Thymus (tissue), 11 donors: ENCODE data around the gene IRX2. TPM values are rescaled to one million over a fixed set of nuclear protein-coding genes. Genes with fewer than 3 reads are reported as not detected.
A peak's percentile ranks its signal among the peaks of the same experiment; 100 is the strongest.

Experiments
- DNase-seq, 9 donors: peaks; one replicate each; pipeline ENCODE4 v3.0.0-alpha.2; 2013; ENCODE audit warnings: low spot score in 9 of 9, low read depth in 6 of 9, missing footprints in 1 of 9
- H3K27ac ChIP-seq, 2 donors: one replicate each; pipeline ENCODE4 v1.5.1; 2013; ENCODE audit warnings: control low read depth in 1 of 2, low read depth in 1 of 2, low read length in 1 of 2, mild to moderate bottlenecking in 1 of 2, moderate library complexity in 1 of 2
- H3K27me3 ChIP-seq, 2 donors: one replicate each; pipeline ENCODE4 v1.5.1; 2013; ENCODE audit warnings: low read length in 1 of 2; ENCODE audit not compliant: control insufficient read depth in 2 of 2, insufficient read depth in 1 of 2
- H3K36me3 ChIP-seq, 2 donors: one replicate each; pipeline ENCODE4 v1.5.1; 2013; ENCODE audit warnings: low read length in 1 of 2, mild to moderate bottlenecking in 1 of 2, moderate library complexity in 1 of 2; ENCODE audit not compliant: control insufficient read depth in 2 of 2, insufficient read depth in 2 of 2
- H3K4me1 ChIP-seq, 2 donors: one replicate each; pipeline ENCODE4 v1.5.1; 2013; ENCODE audit warnings: low read length in 2 of 2; ENCODE audit not compliant: control insufficient read depth in 2 of 2, insufficient read depth in 2 of 2
- H3K4me3 ChIP-seq, 2 donors: one replicate each; pipeline ENCODE4 v1.5.1; 2013; ENCODE audit warnings: low read length in 2 of 2, control low read depth in 1 of 2, mild to moderate bottlenecking in 1 of 2
- H3K9me3 ChIP-seq, 2 donors: one replicate each; pipeline ENCODE4 v1.5.1; 2013; ENCODE audit warnings: low read length in 1 of 2, mild to moderate bottlenecking in 1 of 2; ENCODE audit not compliant: control insufficient read depth in 2 of 2, insufficient read depth in 1 of 2
- WGBS: extraction: QIAGEN DNeasy Blood & Tissue Kit; methylation state at CpG from one replicate; pipeline ENCODE4 v1.1.7; 2013; 5-methylcytosine and 5-hydroxymethylcytosine counted together
- polyA plus RNA-seq: library from polyadenylated mRNA; stranded (reverse); fragments of 200-250 nt; gene quantifications from one replicate; pipeline ENCODE4 v1.2.3, GENCODE V29; 2013
- total RNA-seq: library from RNA; stranded (reverse); fragments of 120-200 nt; gene quantifications from one replicate; pipeline ENCODE4 v1.2.4, GENCODE V29; 2013
- donor health status: healthy.

Gene IRX2
- total and polyA plus RNA-seq, 2 donors = 0.38 to 1.5 TPM

- 9% methylated on average over 54 of the region's 54 CpGs for WGBS
- Histone ChIP-seq H3K4me1 (no peaks in the 10 kb centered on the region), H3K27me3 (peaks cover 61 to 78% of the 10 kb centered on the region in 2 donors), H3K27ac (no peak overlapping the region), H3K36me3 (no peaks in the 10 kb centered on the region), H3K9me3 (no peaks in the 10 kb centered on the region), H3K4me3 (peak overlapping the region in 1 of 2 donors; percentile 33)
- DNase-seq = no peak
Measured at GRCh38 chr5:2738700-2739359, 12.6 kb downstream of the IRX2 start.

DNA sequence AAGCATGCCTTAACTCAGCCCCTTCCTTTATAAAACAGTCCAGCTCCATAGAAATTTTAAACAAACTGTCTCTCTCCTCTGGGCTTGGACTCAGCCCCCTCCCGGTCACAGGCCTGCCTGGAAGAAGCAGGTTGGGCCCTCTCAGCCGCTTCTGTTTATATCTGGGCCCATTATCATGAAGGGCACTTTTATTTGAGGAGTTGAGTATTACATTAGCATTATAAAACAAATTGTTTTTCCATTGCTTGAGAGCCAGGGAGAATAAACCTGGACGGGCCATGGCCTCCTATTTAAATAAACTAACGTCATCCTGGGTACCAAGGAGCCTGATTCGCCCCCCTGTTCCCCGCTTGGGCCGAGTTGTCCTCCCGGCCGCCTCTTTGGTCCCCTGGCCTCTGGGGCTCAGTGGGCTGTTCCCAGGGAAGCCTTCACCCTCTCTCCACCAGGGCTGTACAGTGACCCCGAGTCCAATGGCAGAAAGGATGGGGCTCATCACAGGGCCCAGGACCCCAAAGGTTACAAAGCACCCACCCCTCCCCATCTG is 13.2 kb downstream of the IRX2 start:
- Histone ChIP-seq H3K4me1 (no peaks in the 10 kb centered on the region), H3K4me3 (no peak overlapping the region), H3K36me3 (no peaks in the 10 kb centered on the region), H3K9me3 (no peaks in the 10 kb centered on the region), H3K27ac (no peak overlapping the region), H3K27me3 (peaks cover 55 to 74% of the 10 kb centered on the region in 2 donors)
- 14% methylated on average over 10 of the region's 10 CpGs for WGBS
- no peak for DNase-seq

DNA sequence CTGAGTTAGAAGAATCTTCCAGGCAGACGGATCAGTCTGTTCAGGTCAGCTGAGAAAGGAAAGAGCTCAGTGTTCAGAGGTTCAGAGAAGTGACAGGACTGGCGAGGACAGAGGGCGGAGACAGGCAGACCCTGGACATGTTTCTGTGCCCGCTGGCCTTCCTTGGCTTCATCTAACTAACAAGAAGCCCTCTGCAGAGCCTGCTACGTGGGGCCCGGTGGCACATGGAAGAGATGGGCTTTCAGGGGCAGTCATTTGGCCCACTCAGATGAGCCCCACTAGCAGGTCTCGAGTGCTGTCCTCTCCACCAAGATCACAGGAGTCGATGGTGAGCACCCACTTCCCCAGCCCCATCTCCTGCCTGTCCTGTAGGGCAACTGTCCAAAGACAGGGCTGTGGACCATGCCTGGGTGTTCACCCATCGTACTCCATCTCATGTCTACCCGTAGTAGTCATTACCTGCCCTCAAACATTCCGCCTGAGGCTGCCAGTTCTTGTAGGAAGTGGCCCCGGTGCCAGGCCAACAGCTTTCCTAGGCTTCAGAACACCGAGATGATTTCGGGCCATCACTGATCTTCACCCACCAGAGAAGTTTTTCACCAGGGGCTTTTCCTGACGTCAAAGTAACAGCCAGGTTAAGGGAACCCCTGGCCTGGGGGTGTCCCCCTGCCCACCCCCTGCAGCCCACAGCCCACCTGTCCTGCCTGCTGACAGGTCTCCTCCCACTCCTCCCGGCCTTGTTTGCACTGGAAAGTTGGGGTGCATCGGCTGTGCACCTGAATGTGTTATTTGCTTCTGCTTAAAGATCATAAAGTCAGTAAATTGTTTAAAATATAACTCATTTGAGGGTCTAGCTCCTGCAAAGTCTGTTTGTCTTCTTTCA is 14.0 kb downstream of the IRX2 start:
- no peak overlapping the region for H3K27ac ChIP-seq
- no peak for DNase-seq
- 77% methylated on average over 17 of the region's 17 CpGs for WGBS
- no peaks in the 10 kb centered on the region for H3K4me1 ChIP-seq
- H3K27me3 ChIP-seq = peaks cover 49 to 70% of the 10 kb centered on the region in 2 donors
- H3K4me3 ChIP-seq = no peak overlapping the region
- H3K36me3 ChIP-seq = no peaks in the 10 kb centered on the region
- no peaks in the 10 kb centered on the region for H3K9me3 ChIP-seq

DNA sequence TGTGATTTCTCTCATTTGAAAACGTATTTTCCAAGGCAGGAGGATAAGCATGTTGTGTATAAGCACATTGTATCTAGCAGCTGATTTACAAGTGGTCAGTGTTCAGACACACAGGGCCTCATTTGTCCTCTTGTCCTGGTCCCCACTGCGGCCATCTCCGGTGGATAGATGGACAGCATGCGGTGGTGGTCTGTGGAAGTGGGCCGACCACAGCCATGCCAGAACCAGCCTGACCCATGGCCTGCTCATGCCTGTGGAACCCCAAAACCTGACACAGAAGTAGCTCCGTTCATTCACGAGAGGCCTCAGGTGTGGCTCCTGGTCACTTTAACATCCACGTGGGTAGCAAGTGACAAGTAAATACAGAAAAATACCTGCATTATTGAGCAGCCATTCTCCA is 14.6 kb downstream of the IRX2 start:
- peaks cover 45 to 66% of the 10 kb centered on the region in 2 donors for H3K27me3 ChIP-seq
- DNase-seq = no peak
- H3K9me3 ChIP-seq = no peaks in the 10 kb centered on the region
- no peak overlapping the region for H3K27ac ChIP-seq
- WGBS = 91% methylated on average over 8 of the region's 8 CpGs
- no peaks in the 10 kb centered on the region for H3K36me3 ChIP-seq
- no peaks in the 10 kb centered on the region for H3K4me1 ChIP-seq
- no peak overlapping the region for H3K4me3 ChIP-seq

- WGBS = 81% methylated on average over 3 of the region's 3 CpGs
- Histone ChIP-seq H3K4me1 (no peaks in the 10 kb centered on the region), H3K36me3 (no peaks in the 10 kb centered on the region), H3K27ac (no peak overlapping the region), H3K27me3 (peaks cover 40 to 57% of the 10 kb centered on the region in 2 donors), H3K4me3 (no peak overlapping the region), H3K9me3 (no peaks in the 10 kb centered on the region)
- DNase-seq = no peak
Measured at GRCh38 chr5:2735996-2736395, 15.5 kb downstream of the IRX2 start.

DNA sequence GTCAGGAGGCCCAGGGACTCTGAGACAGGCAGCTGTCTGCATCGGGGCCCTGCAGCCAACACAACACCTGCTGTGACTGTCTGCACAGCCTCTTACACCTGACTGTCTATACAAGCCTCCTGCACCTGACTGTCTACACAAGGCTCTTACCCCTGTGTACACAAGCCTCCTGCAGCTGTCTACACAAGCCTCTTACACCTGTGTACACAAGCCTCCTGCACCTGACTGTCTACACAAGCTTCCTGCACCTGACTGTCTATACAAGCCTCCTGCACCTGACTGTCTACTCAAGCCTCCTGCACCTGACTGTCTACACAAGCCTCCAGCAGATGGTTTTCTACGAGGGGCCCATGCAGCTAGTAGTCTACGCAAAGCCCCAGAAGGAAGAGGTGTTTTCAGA is 18.6 kb downstream of the IRX2 start:
- Histone ChIP-seq H3K36me3 (no peaks in the 10 kb centered on the region), H3K4me1 (no peaks in the 10 kb centered on the region), H3K4me3 (no peak overlapping the region), H3K27ac (no peak overlapping the region), H3K9me3 (no peaks in the 10 kb centered on the region), H3K27me3 (peaks cover 11 to 26% of the 10 kb centered on the region in 2 donors)
- WGBS = 64% methylated on average over 3 of the region's 3 CpGs
- no peak for DNase-seq

DNA sequence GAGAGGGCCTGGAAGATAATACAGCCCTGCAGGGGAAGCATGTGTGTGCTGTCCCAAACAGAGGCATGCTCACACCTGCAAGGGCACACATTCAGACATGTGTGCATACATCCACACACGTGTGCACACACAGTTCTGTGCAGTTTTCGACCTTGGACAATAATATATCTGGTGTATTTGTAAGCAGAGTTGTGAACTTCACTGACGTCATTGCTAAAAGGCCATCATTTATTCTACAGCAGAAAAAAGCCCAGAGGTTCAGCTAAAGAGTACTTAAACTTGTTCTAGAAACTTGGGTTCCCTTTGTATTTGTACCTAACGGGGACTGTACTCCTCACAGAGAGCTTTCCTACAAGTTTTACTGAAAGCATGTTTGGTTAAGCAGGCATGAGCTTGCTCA is 19.5 kb downstream of the IRX2 start:
- Histone ChIP-seq H3K27me3 (peaks cover 4 to 19% of the 10 kb centered on the region in 2 donors), H3K27ac (no peak overlapping the region), H3K36me3 (no peaks in the 10 kb centered on the region), H3K4me3 (no peak overlapping the region), H3K9me3 (no peaks in the 10 kb centered on the region), H3K4me1 (no peaks in the 10 kb centered on the region)
- no peak for DNase-seq
- WGBS = 77% methylated on average over 4 of the region's 4 CpGs

DNA sequence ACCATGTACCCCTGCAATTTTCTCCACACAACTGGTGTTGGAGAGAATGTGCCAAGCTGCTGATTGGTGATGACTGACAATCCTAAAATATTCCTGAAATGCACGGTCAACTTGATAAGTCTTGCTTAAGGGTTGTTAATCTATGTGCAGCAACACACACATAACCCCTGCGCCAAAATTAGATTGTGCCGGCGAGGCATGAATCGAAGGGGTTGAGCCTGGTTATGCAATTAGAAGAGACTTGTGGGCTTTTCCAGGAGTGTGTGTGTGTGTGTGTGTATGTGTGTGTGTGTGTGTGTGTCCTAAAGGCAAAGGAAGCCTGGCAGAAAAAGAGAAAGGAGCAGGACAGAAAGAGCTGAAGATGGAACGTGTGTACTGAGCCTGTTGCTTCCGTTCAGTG is 22.3 kb downstream of the IRX2 start:
- Histone ChIP-seq H3K27me3 (peaks cover 0 to 7% of the 10 kb centered on the region in 2 donors), H3K27ac (no peak overlapping the region), H3K9me3 (no peaks in the 10 kb centered on the region), H3K36me3 (no peaks in the 10 kb centered on the region), H3K4me3 (no peak overlapping the region), H3K4me1 (no peaks in the 10 kb centered on the region)
- DNase-seq = no peak
- WGBS = 88% methylated on average over 7 of the region's 7 CpGs

DNA sequence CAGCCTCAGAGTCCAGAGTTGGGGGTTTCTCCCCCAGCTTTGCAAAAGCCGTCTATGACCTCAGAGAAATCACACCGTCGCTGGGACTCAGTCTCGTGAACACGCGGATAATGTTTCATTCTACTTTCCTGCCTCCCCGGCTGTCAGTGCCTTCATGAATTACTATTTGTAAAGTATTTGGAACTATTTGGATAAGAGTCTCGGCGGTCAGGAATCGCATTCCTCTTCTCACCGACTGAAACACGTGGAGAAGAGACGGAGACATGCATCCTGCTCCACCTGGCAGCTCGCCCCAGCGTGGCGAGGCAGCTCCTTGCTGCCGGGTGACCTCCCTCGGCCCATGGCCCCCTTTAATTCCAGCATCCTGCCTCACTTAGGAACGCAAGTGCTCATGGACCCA is 23.9 kb downstream of the IRX2 start:
- no peak overlapping the region for H3K4me3 ChIP-seq

More for the DNA sequence above, 23.9 kb downstream of the IRX2 start:
- Histone ChIP-seq H3K9me3 (no peaks in the 10 kb centered on the region), H3K27ac (no peak overlapping the region), H3K4me1 (no peaks in the 10 kb centered on the region), H3K27me3 (peaks cover 0 to 2% of the 10 kb centered on the region in 2 donors), H3K36me3 (no peaks in the 10 kb centered on the region)
- DNase-seq = no peak
- 81% methylated on average over 19 of the region's 19 CpGs for WGBS
